HepG2 (cell line): ENCODE data around the gene MAP3K8. TPM values are rescaled to one million over a fixed set of nuclear protein-coding genes. Genes with fewer than 3 reads are reported as not detected.
A peak's percentile ranks its signal among the peaks of the same experiment; 100 is the strongest.

Experiments
- ATAC-seq: fragments of 200-7000 bp; cut with Tn5 transposase; 3 replicates; pipeline ENCODE4 v1.9.1; 2020; ENCODE audit warnings: mild to moderate bottlenecking, moderate library complexity
- BruUV-seq: library from RNA; stranded (reverse); fragments of 400-500 nt; replicated peaks from 2 replicates; lab custom pipeline; 2021; lab: Mats Ljungman, UMichigan
- CTCF ChIA-PET: fragments of 300-600 bp; formaldehyde crosslinking; extraction: SDS; loops from one replicate; lab custom pipeline; 2021; ENCODE audit warnings: low total read pairs, inconsistent platforms, low intra/inter-chr PET ratio; lab: Yijun Ruan, JAX
- POLR2A ChIA-PET: fragments of 350-600 bp; sonication (Branson Sonifier 250); formaldehyde crosslinking; loops from one replicate; lab custom pipeline; 2020; ENCODE audit warnings: antibody characterized with exemption, inconsistent platforms; lab: Yijun Ruan, JAX
- DNase-seq: peaks from one replicate; pipeline ENCODE4 v3.0.0-alpha.2; 2015; ENCODE audit warnings: low spot score
- FAIRE-seq: peaks from 3 replicates; lab custom pipeline; 2011; peaks lifted over from hg19 to GRCh38; lab: Jason Lieb, UNC
- H2AFZ ChIP-seq: one replicate; pipeline ENCODE4 v1.6.1; 2011; ENCODE audit warnings: low read length, inconsistent platforms
- H3K27ac ChIP-seq: fragments of 300-600 bp; 3 replicates; pipeline ENCODE4 v1.8.0; 2011; ENCODE audit warnings: mixed run types, mild to moderate bottlenecking, mixed read lengths, low read length, inconsistent platforms; ENCODE audit not compliant: insufficient read depth; ENCODE audit errors: extremely low read length
- H3K27me3 ChIP-seq, 2 experiments: fragments of 200-600 bp in 1 of 2; 2 replicates in 1 of 2; 3 replicates in 1 of 2; pipeline versions ENCODE4 v1.6.0 to v1.8.0; 2011; ENCODE audit warnings: low read length in 2 of 2, mild to moderate bottlenecking in 2 of 2, moderate library complexity in 2 of 2, inconsistent platforms in 1 of 2; ENCODE audit not compliant: insufficient read depth in 2 of 2, control insufficient read depth in 1 of 2
- H3K36me3 ChIP-seq, 2 experiments: fragments of 200-600 bp in 1 of 2; replicated peaks in 1 of 2; 2 replicates in 1 of 2; 3 replicates in 1 of 2; pipeline versions ENCODE4 v1.5.1 to v1.8.0; 2011; ENCODE audit warnings: low read length in 2 of 2, inconsistent platforms in 1 of 2; ENCODE audit not compliant: insufficient read depth in 2 of 2, control insufficient read depth in 1 of 2
- H3K4me1 ChIP-seq: 2 replicates; pipeline ENCODE4 v1.5.1; 2012; ENCODE audit warnings: low read length, inconsistent platforms; ENCODE audit not compliant: insufficient read depth
- H3K4me2 ChIP-seq: 2 replicates; pipeline ENCODE4 v1.6.0; 2011; ENCODE audit warnings: low read depth, low read length, inconsistent platforms
- H3K4me3 ChIP-seq, 3 experiments: fragments of 200-600 bp in 1 of 3; sonication (generic), shearing (Covaris generic) in 1 of 3; replicated peaks in 1 of 3; 2 replicates each; pipeline ENCODE4 v1.5.1; 2011 to 2016; ENCODE audit warnings: low read length in 3 of 3, inconsistent platforms in 2 of 3, low read depth in 2 of 3, mild to moderate bottlenecking in 2 of 3, control low read depth in 1 of 3, mixed read lengths in 1 of 3; ENCODE audit not compliant: insufficient read depth in 1 of 3
- H3K79me2 ChIP-seq: one replicate; pipeline ENCODE4 v1.6.1; 2011; ENCODE audit warnings: low read length, inconsistent platforms; ENCODE audit not compliant: insufficient read depth
- H3K9ac ChIP-seq: 2 replicates; pipeline ENCODE4 v1.6.0; 2011; ENCODE audit warnings: mild to moderate bottlenecking, low read depth, low read length, inconsistent platforms; ENCODE audit not compliant: insufficient read depth
- H3K9me3 ChIP-seq: 2 replicates; pipeline ENCODE4 v1.5.1; 2012; ENCODE audit warnings: mild to moderate bottlenecking, low read length
- H4K20me1 ChIP-seq: 2 replicates; pipeline ENCODE4 v1.6.0; 2011; ENCODE audit warnings: inconsistent platforms, mild to moderate bottlenecking, low read length, moderate library complexity; ENCODE audit not compliant: insufficient read depth
- MAFF ChIP-seq: IDR thresholded peaks from 2 replicates; pipeline ENCODE4 v1.6.1; 2011; ENCODE audit warnings: low read depth, low read length, improper control_type of control experiment
- MAFK ChIP-seq, 2 experiments: IDR thresholded peaks in 1 of 2; conservative IDR thresholded peaks in 1 of 2; 2 replicates each; pipeline ENCODE4 v1.6.1; 2011; ENCODE audit warnings: improper control_type of control experiment in 2 of 2, low read length in 2 of 2
- RBAK ChIP-seq: sonication (generic); formaldehyde crosslinking; IDR thresholded peaks from 2 replicates; pipeline ENCODE4 v1.5.1; 2020; ENCODE audit warnings: mild to moderate bottlenecking, missing genetic modification reagents
- STAG1 ChIP-seq: sonication (generic); formaldehyde crosslinking; IDR thresholded peaks from 2 replicates; pipeline ENCODE4 v1.4.0; 2020; ENCODE audit warnings: missing genetic modification reagents
- ZNF264 ChIP-seq: sonication (generic); formaldehyde crosslinking; IDR thresholded peaks from 2 replicates; pipeline ENCODE4 v1.4.0; 2020; ENCODE audit warnings: missing genetic modification reagents
- ZNF670 ChIP-seq: sonication (generic); formaldehyde crosslinking; IDR thresholded peaks from 2 replicates; pipeline ENCODE4 v1.8.0; 2022; ENCODE audit warnings: mild to moderate bottlenecking, missing genetic modification reagents, borderline replicate concordance
- ZSCAN20 ChIP-seq: sonication (generic); formaldehyde crosslinking; IDR thresholded peaks from 2 replicates; pipeline ENCODE4 v1.4.0; 2020; ENCODE audit warnings: missing genetic modification reagents, mild to moderate bottlenecking, borderline replicate concordance
- WGBS: methylation state at CpG from one replicate; pipeline ENCODE4 v1.1.6; 2017; ENCODE audit warnings: low lambda C conversion rate; 5-methylcytosine and 5-hydroxymethylcytosine counted together
- in situ Hi-C: cut with HindIII; loops from 2 replicates; pipeline ENCODE4 v1.10.0; 2017; ENCODE audit warnings: low pct_unique_long_range_greater_than_20kb; ENCODE audit not compliant: extremely low pct_ligation_motif_present
- intact Hi-C: fragments of 100-400 bp; cut with micrococcal nuclease; formaldehyde crosslinking; loops from one replicate; pipeline ENCODE4 v1.10.0; 2022; ENCODE audit not compliant: unreplicated experiment
- polyA plus RNA-seq, 8 experiments: library from polyadenylated mRNA; depleted of rRNA in 3 of 8; stranded (reverse) in 7 of 8; unstranded in 1 of 8; fragments of >200 nt; fragmentation: Illumina TruSeq in 4 of 8; extraction: Trizol in 4 of 8; gene quantifications; 2 replicates each; pipeline versions ENCODE4 v1.2.1 to v1.2.3, GENCODE V29; 2011 to 2016; ENCODE audit warnings: low read depth in 4 of 8, missing spikeins in 1 of 8, mixed read lengths in 1 of 8; ENCODE audit not compliant: insufficient read depth in 1 of 8
- total RNA-seq, 5 experiments: library from RNA; depleted of rRNA; stranded (reverse); fragments of >200 nt; fragmentation: Illumina TruSeq; extraction: Trizol; gene quantifications; 2 replicates each; pipeline ENCODE4 v1.2.3, GENCODE V29; 2016; ENCODE audit warnings: low read depth in 1 of 5
- TF ChIP-seq, protein P1 (sequence below): sonication (generic); formaldehyde crosslinking; IDR thresholded peaks from 2 replicates; pipeline ENCODE4 v1.5.0; 2020; ENCODE audit warnings: mild to moderate bottlenecking, missing genetic modification reagents, moderate library complexity

Gene MAP3K8
- total and polyA plus RNA-seq, 2 of the 13 experiments (the other 11 are each of a cell fraction or from before 2014, with no cell fraction given): 19.3 to 37.9 TPM

DNA sequence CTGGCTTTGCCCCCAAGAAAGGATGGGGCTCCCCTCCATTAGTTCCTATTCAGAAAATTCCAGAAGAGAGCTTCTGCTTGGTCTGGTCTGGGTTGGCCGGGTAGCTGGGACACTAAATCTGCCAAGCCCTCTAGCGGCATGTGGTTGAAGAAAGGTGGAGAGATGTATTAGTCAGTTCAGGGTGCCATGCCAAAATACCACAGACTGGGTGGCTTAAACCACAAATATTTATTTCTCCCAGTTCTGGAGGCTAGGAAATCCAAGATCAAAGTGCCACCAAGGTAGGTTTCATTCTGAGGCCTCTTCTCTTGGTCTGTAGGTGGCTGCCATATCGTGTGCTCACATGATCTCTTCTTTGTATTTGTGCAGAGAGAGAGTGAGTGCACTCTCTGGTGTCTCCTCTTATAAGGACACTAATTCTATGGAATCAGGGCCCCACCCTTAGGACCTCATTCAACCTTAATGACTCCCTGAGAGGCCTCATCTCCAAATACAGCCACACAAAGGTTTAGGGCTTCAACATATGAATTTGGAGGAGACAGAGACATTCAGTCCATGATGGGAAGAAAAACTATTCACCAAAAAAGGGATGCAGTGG, 46.2 kb upstream of the MAP3K8 start:
- FAIRE-seq (peak; percentile 26), DNase-seq (peak; percentile 35), ATAC-seq (peak; percentile 58)
- Histone ChIP-seq H3K4me1 (peaks cover 57% of the 10 kb centered on the region), H3K4me3 (no peak overlapping the region), H3K4me2 (no peak overlapping the region), H3K36me3 (no peaks in the 10 kb centered on the region), H3K9ac (no peak overlapping the region), H4K20me1 (no peaks in the 10 kb centered on the region), H3K9me3 (no peaks in the 10 kb centered on the region), H3K27me3 (peaks cover 0 to 8% of the 10 kb centered on the region in 2 experiments; a peak in 2 of 5 replicates), H2AFZ (no peak overlapping the region), H3K27ac (no peak overlapping the region), H3K79me2 (no peaks in the 10 kb centered on the region)
- intact Hi-C loops: no loop called here
- TF ChIP-seq RBAK (CRISPR knock-in tag) (peak; percentile 64; the same call in 1 of the 2 replicates), ZNF264 (CRISPR knock-in tag) (peak; percentile 98), ZSCAN20 (CRISPR knock-in tag) (no peak), STAG1 (CRISPR knock-in tag) (peak; percentile 6; the same call in 1 of the 2 replicates)
- TF ChIP-seq, protein P1, sequence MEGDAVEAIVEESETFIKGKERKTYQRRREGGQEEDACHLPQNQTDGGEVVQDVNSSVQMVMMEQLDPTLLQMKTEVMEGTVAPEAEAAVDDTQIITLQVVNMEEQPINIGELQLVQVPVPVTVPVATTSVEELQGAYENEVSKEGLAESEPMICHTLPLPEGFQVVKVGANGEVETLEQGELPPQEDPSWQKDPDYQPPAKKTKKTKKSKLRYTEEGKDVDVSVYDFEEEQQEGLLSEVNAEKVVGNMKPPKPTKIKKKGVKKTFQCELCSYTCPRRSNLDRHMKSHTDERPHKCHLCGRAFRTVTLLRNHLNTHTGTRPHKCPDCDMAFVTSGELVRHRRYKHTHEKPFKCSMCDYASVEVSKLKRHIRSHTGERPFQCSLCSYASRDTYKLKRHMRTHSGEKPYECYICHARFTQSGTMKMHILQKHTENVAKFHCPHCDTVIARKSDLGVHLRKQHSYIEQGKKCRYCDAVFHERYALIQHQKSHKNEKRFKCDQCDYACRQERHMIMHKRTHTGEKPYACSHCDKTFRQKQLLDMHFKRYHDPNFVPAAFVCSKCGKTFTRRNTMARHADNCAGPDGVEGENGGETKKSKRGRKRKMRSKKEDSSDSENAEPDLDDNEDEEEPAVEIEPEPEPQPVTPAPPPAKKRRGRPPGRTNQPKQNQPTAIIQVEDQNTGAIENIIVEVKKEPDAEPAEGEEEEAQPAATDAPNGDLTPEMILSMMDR (CRISPR knock-in tag): peak; percentile 41; the same call in 1 of the 2 replicates
- ChIA-PET CTCF (interaction anchor here (1.3 kb wide), 1 partner anchor 28 kb away, joined by 5 read pairs; no protein-coding TSS in a partner anchor), POLR2A (no interaction called here)
- WGBS: 3% methylated on average over 3 of the region's 3 CpGs
- in situ Hi-C loops: no loop called here
- no TSS peak for BruUV-seq

DNA sequence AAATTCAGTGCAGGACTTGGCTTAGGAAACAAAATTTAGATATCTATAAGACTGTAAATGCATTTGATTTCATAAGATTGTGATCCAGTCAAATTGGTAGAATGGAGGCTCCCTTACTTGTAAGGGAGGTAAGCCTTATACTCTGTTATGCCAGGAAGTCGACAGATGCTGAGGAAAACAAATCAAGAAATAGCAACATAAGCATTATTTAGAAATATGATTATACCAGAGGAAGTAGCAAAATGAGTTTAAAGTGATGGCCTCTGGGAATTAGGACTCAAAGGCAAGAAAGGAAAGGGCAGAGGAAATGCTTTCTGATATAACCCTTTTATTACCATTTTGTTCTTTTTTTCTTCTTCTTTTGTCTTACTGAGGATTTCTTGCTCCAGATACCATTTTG, 44.4 kb upstream of the MAP3K8 start:
- ATAC-seq (no peak), FAIRE-seq (no peak), DNase-seq (no peak)
- Histone ChIP-seq H3K79me2 (no peaks in the 10 kb centered on the region), H3K27ac (no peak overlapping the region), H3K9ac (no peak overlapping the region), H4K20me1 (no peaks in the 10 kb centered on the region), H3K9me3 (no peaks in the 10 kb centered on the region), H3K36me3 (no peaks in the 10 kb centered on the region), H3K4me2 (no peak overlapping the region), H3K4me1 (peaks cover 57% of the 10 kb centered on the region), H2AFZ (no peak overlapping the region), H3K27me3 (peaks cover 0 to 7% of the 10 kb centered on the region in 2 experiments; a peak in 3 of 5 replicates), H3K4me3 (no peak overlapping the region)
- POLR2A ChIA-PET: no interaction called here
- CTCF ChIA-PET: interaction anchor here (1.3 to 1.8 kb wide), 2 partner anchors 30 to 196 kb away, joined by 3 to 5 read pairs; no protein-coding TSS in a partner anchor
- TF ChIP-seq MAFK (conservative IDR thresholded peaks at IDR 0.05 in 1 of 2, IDR thresholded peaks at IDR 0.05 in 1 of 2; ENCODE audit: low read length in 2 of 2) (peak; percentile 77 to 87), ZNF670 (no peak), MAFF (peak; percentile 84)
- in situ Hi-C loops: no loop called here
- intact Hi-C loops: no loop called here
- 3% methylated on average over 1 of the region's 1 CpG for WGBS
- no TSS peak for BruUV-seq
